Measurements from ENCODE around the gene TSTD1.
"Not testable (repeated sequence)": the region's sequence is repeated elsewhere in the genome, so short reads cannot be mapped to it uniquely, and the experiment has no call there.

DNA sequence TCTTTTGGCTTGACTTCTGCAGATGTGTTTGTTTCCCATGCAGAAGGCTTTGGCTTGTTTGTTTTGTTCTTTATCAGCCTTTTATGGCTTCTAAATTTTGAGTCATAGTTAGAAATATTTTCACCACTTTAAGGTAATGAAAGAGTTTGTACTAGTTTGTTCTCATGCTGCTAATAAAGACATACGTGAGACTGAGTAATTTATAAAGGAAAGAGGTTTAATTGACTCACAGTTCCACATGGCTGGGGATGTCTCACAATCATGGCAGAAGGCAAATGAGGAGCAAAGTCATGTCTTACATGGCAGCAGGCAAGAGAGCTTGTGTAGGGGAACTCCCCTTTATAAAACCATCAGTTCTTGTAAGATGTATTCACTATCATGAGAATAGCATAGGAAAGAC is 11.8 kb downstream of the TSTD1 start:
- not testable (repeated sequence) for TF ChIP-seq EZH2 (IDR thresholded peaks at IDR 0.05; ENCODE audit: borderline replicate concordance, control insufficient read depth, low read depth, low read length); DPF2 (IDR thresholded peaks at IDR 0.05); RB1 (IDR thresholded peaks at IDR 0.05; ENCODE audit: borderline replicate concordance); SMC3 (IDR thresholded peaks at IDR 0.05; ENCODE audit: borderline replicate concordance, low read length); POLR2A (IDR thresholded peaks at IDR 0.05; ENCODE audit: low read depth, low read length); ZZZ3 (IDR thresholded peaks at IDR 0.05; ENCODE audit: control insufficient read depth, insufficient read length, low read depth); JUND (IDR thresholded peaks at IDR 0.05; ENCODE audit: low read depth, low read length)
- TF ChIP-seq, protein P1, sequence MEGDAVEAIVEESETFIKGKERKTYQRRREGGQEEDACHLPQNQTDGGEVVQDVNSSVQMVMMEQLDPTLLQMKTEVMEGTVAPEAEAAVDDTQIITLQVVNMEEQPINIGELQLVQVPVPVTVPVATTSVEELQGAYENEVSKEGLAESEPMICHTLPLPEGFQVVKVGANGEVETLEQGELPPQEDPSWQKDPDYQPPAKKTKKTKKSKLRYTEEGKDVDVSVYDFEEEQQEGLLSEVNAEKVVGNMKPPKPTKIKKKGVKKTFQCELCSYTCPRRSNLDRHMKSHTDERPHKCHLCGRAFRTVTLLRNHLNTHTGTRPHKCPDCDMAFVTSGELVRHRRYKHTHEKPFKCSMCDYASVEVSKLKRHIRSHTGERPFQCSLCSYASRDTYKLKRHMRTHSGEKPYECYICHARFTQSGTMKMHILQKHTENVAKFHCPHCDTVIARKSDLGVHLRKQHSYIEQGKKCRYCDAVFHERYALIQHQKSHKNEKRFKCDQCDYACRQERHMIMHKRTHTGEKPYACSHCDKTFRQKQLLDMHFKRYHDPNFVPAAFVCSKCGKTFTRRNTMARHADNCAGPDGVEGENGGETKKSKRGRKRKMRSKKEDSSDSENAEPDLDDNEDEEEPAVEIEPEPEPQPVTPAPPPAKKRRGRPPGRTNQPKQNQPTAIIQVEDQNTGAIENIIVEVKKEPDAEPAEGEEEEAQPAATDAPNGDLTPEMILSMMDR (IDR thresholded peaks at IDR 0.05 in 2 of 3, conservative IDR thresholded peaks at IDR 0.05 in 1 of 3; ENCODE audit: control insufficient read depth in 2 of 3, extremely low read depth in 1 of 3, insufficient read depth in 1 of 3, low read depth in 3 of 3, low read length in 3 of 3): not testable (repeated sequence)
- TF ChIP-seq, protein P2, sequence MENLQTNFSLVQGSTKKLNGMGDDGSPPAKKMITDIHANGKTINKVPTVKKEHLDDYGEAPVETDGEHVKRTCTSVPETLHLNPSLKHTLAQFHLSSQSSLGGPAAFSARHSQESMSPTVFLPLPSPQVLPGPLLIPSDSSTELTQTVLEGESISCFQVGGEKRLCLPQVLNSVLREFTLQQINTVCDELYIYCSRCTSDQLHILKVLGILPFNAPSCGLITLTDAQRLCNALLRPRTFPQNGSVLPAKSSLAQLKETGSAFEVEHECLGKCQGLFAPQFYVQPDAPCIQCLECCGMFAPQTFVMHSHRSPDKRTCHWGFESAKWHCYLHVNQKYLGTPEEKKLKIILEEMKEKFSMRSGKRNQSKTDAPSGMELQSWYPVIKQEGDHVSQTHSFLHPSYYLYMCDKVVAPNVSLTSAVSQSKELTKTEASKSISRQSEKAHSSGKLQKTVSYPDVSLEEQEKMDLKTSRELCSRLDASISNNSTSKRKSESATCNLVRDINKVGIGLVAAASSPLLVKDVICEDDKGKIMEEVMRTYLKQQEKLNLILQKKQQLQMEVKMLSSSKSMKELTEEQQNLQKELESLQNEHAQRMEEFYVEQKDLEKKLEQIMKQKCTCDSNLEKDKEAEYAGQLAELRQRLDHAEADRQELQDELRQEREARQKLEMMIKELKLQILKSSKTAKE (IDR thresholded peaks at IDR 0.05; ENCODE audit: low read depth, poor library complexity, severe bottlenecking): peak; percentile 85
- TF ChIP-seq, protein P3, sequence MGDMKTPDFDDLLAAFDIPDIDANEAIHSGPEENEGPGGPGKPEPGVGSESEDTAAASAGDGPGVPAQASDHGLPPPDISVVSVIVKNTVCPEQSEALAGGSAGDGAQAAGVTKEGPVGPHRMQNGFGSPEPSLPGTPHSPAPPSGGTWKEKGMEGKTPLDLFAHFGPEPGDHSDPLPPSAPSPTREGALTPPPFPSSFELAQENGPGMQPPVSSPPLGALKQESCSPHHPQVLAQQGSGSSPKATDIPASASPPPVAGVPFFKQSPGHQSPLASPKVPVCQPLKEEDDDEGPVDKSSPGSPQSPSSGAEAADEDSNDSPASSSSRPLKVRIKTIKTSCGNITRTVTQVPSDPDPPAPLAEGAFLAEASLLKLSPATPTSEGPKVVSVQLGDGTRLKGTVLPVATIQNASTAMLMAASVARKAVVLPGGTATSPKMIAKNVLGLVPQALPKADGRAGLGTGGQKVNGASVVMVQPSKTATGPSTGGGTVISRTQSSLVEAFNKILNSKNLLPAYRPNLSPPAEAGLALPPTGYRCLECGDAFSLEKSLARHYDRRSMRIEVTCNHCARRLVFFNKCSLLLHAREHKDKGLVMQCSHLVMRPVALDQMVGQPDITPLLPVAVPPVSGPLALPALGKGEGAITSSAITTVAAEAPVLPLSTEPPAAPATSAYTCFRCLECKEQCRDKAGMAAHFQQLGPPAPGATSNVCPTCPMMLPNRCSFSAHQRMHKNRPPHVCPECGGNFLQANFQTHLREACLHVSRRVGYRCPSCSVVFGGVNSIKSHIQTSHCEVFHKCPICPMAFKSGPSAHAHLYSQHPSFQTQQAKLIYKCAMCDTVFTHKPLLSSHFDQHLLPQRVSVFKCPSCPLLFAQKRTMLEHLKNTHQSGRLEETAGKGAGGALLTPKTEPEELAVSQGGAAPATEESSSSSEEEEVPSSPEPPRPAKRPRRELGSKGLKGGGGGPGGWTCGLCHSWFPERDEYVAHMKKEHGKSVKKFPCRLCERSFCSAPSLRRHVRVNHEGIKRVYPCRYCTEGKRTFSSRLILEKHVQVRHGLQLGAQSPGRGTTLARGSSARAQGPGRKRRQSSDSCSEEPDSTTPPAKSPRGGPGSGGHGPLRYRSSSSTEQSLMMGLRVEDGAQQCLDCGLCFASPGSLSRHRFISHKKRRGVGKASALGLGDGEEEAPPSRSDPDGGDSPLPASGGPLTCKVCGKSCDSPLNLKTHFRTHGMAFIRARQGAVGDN (IDR thresholded peaks at IDR 0.05): not testable (repeated sequence)
- 0 out of 3 replicates have a peak, but pooled peaks have one; percentile 39 for TF ChIP-seq POU2F2 (IDR thresholded peaks at IDR 0.05; ENCODE audit: borderline replicate concordance, low read depth, low read length)
